Stimulated activated CD8-positive, alpha-beta memory T cell treated with anti-CD3 and anti-CD28 coated beads, Interleukin-4, amount 100 ng/mL, for 4 hours (primary cell): ENCODE measurements around the gene NPHS1.
"Not testable (repeated sequence)": the region's sequence is repeated elsewhere in the genome, so short reads cannot be mapped to it uniquely, and the experiment has no call there.

Source experiments
- DNase-seq, 2 donors: peaks; one replicate each; pipeline ENCODE4 v3.0.0-alpha.2; 2020; ENCODE audit warnings: low read depth in 2 of 2, low spot score in 1 of 2

The NPHS1 gene

DNA sequence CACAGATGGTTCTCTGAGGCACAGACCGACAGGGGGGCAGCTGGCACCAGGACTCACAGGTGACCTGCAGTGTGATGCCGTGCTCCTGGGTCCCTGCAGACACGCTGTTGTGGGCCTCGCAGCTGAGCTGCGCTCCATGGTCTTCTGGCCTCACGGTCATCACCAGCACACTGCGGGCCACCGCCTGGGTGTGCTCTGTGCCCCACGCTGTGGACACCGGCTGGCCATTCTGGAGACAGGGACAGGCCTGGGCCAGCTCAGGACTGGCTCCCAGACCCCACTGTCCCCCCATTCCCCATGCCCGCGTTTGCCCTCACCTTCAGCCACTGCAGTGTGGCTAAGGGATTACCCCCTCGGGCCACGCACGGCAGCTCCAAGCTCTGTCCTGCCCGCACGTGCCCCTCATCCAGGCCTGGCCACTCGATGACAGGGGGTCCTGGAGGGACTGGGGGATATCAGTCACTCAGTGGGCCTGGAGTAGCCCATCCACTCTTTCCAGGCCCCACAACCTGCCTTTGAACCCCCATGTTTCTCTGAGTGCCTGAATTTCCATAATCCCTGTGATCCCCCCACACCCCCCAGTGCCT is 3.3 kb downstream of the NPHS1 start:
- no peak for DNase-seq

DNA sequence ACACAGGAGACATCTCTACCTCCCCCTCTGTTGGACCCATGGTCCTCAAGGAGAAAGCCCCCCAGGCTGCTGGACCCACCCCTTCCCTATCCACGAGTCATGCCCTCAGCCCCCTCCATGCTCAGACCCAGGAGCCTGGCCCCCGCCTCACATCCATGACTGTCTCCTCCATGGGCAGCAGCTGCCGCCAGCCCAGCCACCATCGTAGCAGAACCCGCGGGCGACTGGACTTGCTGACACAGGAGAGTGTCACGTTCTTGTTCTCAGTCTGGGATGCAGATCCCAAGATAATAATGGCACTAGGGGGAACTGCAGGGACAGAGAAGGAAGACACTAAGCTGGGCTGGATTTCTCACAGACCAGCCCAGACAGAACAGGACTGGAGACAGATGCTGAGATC is 3.8 kb downstream of the NPHS1 start:
- DNase-seq, result no peak

- no peak for DNase-seq
Measured at GRCh38 chr19:35847911-35848310, 4.4 kb downstream of the NPHS1 start.

- DNase-seq, result no peak
Measured at GRCh38 chr19:35846038-35846668, 6.2 kb downstream of the NPHS1 start.

DNA sequence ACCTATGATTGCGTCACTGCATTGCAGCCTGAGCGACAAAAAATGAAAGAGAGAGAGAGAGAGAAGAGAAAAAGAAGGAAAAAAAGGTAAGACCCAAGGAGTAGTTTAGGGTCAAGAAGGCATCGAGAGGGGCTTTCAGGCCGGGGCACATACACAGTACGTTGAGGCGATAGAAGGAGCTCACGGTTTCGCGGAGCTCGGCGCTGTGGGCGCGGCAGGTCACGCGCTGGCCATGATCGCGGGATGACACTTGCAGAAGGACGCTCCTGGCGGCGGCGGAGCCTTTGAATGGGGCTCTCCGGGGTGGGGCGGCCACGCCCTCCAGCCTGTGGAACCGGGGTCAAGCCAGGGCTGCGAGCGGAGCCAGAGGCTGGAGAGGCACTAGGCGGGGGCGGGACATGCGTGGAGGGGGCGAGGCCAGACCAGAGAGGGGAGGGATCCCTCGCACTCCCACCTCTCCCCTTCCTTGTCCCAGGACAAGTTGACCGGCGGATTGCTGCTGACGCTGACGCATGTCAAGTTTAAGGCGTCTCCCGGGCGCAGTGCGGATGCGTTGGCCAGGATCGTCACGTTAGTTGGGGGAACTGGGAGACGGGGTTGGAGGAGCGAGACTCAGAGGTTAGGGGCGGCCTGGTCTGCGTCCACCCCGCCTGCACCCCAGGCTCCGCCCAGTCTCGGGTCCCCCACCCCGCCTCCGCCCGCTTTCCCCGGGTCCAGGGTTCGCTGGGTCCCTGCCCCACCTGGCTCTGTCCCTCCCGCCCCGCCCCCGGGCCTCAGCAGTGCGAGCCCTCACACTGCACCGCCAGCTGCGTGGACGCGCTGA is 6.9 kb downstream of the NPHS1 start:
- DNase-seq, result no peak

GRCh38 chr19:35844482-35845214 is 7.7 kb downstream of the NPHS1 start:
- no peak for DNase-seq

DNA sequence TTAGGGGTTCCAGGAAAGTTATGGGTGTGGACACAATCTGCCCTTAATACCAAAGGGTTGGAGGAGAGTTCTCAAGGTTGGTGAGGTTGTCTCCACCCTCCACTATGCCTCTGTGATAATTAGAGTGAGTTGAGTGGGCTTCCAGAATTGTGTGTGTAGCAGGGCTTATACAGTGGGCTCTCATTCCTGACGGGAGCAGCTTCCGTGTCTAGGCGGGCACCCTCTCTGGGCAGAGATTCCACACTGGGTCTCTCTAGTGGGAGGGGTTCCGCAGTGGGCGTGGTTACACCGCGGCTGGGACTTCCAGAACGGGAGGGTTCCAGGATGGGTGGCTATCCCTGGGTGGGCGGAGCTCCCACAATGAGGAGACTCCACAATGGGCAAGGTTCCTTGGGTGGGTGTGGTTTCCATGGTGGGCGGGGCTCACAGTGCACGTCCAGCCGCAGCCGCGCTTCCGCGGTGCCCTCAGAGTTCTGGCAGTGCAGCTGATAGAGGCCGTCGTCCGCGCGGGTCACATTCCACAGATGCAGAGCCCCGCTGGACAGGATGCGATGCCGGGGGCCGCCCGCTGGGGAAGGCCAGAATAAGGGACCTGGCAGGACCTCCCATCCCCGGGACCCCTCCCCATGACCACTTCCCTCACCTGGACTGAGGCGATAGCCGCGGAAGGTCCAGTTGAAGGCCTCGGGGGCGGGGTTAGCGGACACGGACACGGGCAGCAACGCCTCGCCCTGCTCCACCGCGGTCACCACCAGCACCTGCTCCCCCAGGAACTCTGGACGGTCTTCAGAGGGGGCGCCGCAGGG is 8.4 kb downstream of the NPHS1 start:
- DNase-seq, result no peak

DNA sequence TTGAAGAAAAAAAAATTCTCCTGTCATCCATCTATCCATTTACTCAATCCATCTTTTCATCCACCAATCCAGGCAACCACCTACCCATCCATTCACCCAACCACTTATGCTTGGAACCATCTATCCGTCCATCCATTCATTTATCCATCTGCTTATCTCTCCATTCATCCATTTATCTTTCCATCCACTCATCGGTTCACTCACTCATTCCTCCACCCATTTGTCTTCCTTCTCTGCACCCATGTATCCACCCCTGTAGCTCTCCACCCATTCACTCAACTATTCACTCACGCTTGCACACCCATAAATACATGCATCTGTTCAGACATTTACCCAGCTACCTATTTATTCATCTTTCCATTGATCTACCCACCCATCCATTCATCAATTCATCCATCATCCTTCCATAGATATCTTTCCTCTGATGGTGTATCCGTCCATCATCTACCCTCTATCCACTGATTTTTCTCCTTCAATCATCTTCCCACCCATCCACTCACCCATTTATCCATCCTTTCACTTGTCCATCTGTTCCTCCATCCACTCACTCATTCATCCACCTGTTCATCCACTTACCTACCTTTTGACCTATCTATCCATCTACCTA is 9.5 kb downstream of the NPHS1 start:
- DNase-seq, result no peak

DNA sequence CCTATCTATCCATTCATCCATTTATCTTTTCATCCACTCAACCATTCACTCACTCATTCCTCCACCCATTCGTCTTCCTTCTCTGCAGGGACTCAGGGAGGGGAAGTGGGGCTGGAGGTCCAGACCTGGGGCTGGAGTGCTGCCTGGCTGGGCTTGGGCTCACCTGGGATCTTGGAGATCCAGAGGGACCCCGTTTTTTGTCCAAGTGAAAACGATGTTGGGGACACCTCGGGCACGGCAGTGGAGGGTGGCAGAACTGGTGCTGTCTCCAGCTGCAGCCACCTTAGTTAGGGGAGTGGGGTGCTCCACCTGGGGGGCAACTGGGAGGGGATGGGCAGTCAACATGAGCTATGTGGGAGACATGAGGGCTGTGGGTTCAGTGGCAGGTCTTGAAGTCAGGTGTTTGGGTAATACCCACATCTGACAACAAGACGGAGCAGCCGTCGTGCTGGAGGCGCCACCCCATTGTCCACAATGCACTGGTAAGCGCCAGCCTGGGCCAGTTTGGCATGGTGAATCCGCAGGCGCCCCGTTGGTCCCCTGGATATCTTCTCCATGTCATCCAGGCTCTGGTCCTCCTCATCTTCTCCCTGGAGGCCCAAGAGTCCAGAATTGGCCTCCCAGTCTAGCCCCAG is 10.2 kb downstream of the NPHS1 start:
- DNase-seq, result no peak

- not testable (repeated sequence) for DNase-seq
Measured at GRCh38 chr19:35836096-35836495, 16.2 kb downstream of the NPHS1 start.

DNA sequence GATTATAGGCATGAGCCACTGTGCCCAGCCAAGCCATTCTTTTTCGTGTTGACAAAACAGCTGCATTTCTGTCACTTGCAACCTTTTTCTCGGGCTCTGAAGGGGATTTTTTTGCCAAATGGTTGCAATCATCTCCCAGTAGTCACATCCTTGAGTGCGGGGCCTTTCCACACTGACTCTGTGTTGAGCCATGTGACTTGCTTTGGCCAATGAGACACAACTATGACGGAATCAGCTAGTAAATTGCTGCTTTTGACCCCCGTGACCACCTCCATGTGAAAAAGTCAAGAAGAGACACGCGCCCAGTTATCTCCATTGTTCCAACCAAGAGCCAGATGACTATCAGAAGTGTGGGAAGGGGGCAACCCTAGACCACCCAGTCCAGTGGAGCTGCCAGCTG is 18.3 kb downstream of the NPHS1 start:
- no peak for DNase-seq

DNA sequence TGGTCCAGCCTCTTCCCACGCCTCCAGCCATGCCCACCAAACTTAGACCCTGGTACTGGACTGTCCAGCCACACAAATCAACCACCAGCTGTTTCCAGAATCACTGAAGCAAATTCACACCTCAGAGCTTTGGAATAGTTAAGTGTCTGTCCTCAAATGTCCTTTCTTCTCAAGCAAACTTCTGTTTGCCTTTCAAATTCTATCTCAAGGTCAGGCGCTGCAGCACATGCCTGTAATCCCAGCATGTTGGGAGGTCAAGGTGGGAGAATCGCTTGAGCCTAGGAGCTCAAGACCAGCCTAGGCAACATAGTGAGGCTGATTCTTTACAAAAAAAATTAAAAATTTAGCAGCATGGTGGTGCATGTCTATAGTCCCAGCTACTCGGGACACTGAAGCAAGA is 20.2 kb downstream of the NPHS1 start:
- DNase-seq, result no peak

GRCh38 chr19:35830986-35831385 is 21.3 kb downstream of the NPHS1 start:
- DNase-seq, result no peak

DNA sequence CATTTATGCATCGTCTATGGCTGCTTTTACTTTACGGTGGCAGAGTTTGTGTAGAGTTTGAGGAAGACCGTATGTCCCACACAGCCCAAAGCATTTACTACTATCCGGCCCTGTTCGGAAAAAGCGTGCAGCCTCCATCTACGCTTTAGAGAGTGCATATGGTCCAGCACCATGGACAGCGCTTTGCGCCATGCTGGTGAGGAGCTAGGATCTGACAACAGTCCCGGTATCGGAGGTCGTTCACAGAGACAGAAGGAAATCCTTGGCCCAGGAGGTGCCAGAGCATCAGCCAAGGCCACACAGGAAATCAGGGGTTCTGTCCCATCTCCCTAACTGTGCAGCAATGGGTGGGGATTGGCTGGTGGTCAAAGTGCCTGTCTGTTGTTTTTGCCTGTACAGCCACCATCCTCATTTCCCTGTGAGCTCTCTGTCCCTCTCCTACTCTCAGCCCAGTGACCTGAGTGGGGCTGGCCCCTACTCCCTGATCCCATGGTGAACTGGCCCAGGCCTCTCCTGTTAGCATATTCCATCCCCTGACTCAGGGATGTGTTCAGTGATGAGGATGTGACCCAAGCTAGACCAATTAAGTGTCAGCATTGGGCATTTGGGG is 23.5 kb downstream of the NPHS1 start:
- DNase-seq, result no peak

GRCh38 chr19:35824150-35824549 is 28.2 kb downstream of the NPHS1 start:
- no peak for DNase-seq

DNA sequence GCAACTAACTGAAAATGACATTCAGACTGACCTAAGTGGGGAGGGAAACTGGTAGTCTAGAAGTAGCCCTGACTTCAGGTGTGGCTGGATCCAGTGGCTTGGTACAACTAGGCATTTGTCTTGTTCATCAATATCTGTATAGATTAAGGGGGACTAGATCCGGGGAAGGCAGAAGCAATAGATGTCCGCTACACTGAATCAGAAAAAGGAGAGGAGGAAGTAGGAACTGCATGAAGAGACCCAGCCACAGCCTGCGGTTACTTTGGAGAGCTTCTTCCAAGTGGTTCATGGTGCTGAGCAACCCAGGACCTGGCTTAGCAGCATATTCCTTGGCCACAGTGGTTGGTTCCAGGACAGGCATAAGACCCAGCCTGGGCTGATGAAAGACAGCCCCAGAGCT is 29.7 kb downstream of the NPHS1 start:
- DNase-seq, result no peak

DNA sequence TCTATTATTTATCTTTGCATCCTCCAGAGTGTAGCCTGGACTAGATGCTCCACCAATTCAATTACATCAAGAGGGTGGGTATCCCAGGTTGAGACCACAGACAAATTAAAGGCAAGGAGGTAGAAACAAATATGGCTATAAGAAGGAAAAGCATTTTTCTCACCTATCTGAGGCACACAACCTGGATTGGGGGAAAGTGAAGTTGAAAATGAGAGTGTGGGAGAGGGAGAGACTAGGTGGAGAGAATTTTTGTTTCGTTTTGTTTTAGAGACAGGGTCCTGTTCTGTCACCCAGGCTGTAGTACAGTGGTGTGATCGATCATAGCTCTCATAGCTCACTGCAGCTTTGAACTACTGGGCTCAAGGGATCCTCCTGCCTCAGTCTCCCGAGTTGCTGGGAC is 33.9 kb downstream of the NPHS1 start:
- DNase-seq, result no peak

- no peak for DNase-seq
Measured at GRCh38 chr19:35816846-35817245, 35.5 kb downstream of the NPHS1 start.

DNA sequence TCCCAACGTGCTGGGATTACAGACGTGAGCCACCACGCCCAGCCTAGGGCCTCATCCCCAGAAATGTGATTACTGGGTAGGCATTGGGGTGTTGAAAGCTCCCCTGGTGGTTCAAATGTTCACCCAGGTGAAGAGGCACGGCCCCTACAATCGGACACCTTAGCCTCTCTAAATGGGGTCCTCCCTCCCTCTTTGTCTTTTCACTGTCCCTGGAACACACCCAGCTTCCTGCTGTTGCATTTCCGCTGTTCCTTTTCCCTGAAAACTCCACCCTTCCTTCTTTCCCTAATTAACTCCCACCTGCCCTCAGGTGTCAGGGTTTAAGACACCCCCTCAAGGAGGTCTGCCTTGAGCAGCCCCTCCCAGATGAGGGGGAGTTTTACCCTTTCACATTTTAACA is 36.0 kb downstream of the NPHS1 start:
- no peak for DNase-seq
